Sigmoid colon (tissue), 7 donors: Measurements from ENCODE around the gene PLA1A. TPM values are rescaled to one million over a fixed set of nuclear protein-coding genes. Genes with fewer than 3 reads are reported as not detected.
A peak's percentile ranks its signal among the peaks of the same experiment; 100 is the strongest.

Source experiments
- DNase-seq: peaks from one replicate; pipeline ENCODE4 v3.0.0-alpha.2; 2019
- H3K27ac ChIP-seq, 4 donors: fragments of 200-600 bp; sonication (generic); one replicate each; pipeline ENCODE4 v1.5.1; 2016 to 2019; ENCODE audit warnings: mild to moderate bottlenecking in 1 of 4
- H3K27me3 ChIP-seq, 3 donors: fragments of 200-600 bp; sonication (generic); one replicate each; pipeline ENCODE4 v1.5.1; 2019; ENCODE audit warnings: mild to moderate bottlenecking in 1 of 3
- H3K36me3 ChIP-seq, 4 donors: fragments of 200-600 bp; sonication (generic); one replicate each; pipeline ENCODE4 v1.5.1; 2016 to 2019
- H3K4me1 ChIP-seq, 4 donors: fragments of 200-600 bp; sonication (generic); one replicate each; pipeline ENCODE4 v1.5.1; 2017 to 2019
- H3K4me3 ChIP-seq, 4 donors: fragments of 200-600 bp; sonication (generic); one replicate each; pipeline ENCODE4 v1.5.1; 2017 to 2019; ENCODE audit warnings: mild to moderate bottlenecking in 2 of 4, moderate library complexity in 1 of 4
- H3K9me3 ChIP-seq, 4 donors: fragments of 200-600 bp in 3 of 4; sonication (generic) in 3 of 4; one replicate each; pipeline versions ENCODE4 v1.5.1 to v1.6.1; 2013 to 2019
- EP300 ChIP-seq, 4 donors: sonication (generic); formaldehyde crosslinking; IDR thresholded peaks; one replicate each; pipeline ENCODE4 v1.6.1; 2017; ENCODE audit warnings: antibody characterized with exemption in 4 of 4
- POLR2A ChIP-seq, 2 donors: fragments of 450-650 bp; IDR thresholded peaks; one replicate each; pipeline ENCODE4 v1.6.1; 2016; ENCODE audit warnings: antibody characterized with exemption in 2 of 2, mild to moderate bottlenecking in 2 of 2, moderate library complexity in 2 of 2
- POLR2AphosphoS5 ChIP-seq, 4 donors: sonication (generic); formaldehyde crosslinking; IDR thresholded peaks; one replicate each; pipeline ENCODE4 v1.6.1; 2017; ENCODE audit warnings: antibody characterized with exemption in 4 of 4
- WGBS, 2 donors: extraction: QIAGEN DNeasy Blood & Tissue Kit; methylation state at CpG; one replicate each; pipeline ENCODE4 v1.1.7; 2013; 5-methylcytosine and 5-hydroxymethylcytosine counted together
- intact Hi-C: fragments of 100-400 bp; cut with DNase I; formaldehyde crosslinking; loops from one replicate; pipeline ENCODE4 v1.15.1; 2023
- polyA plus RNA-seq, 3 donors: library from polyadenylated mRNA; stranded (reverse); fragments of 200-250 nt; gene quantifications; one replicate each; pipeline ENCODE4 v1.2.3, GENCODE V29; 2013
- total RNA-seq, 4 donors: library from RNA; depleted of rRNA; stranded (reverse); fragments of >200 nt; gene quantifications; one replicate each; pipeline ENCODE4 v1.1.0, GENCODE V29; 2016
- TF ChIP-seq, protein P1 (sequence below), 4 experiments: fragments of 450-650 bp in 3 of 4; fragments of 200-600 bp in 1 of 4; IDR thresholded peaks; one replicate each; pipeline ENCODE4 v1.5.1; 2016 to 2019; ENCODE audit warnings: antibody characterized with exemption in 4 of 4, mild to moderate bottlenecking in 3 of 4, moderate library complexity in 2 of 4
- donor health status: healthy with polysubstance abuse.
- donor health status: Bipolar disorder and iron deficiency.
- donor health status: healthy.

Gene PLA1A
- total and polyA plus RNA-seq, 7 donors = 0.69 to 4.6 (median 2.1) TPM; not detected in 1

DNA sequence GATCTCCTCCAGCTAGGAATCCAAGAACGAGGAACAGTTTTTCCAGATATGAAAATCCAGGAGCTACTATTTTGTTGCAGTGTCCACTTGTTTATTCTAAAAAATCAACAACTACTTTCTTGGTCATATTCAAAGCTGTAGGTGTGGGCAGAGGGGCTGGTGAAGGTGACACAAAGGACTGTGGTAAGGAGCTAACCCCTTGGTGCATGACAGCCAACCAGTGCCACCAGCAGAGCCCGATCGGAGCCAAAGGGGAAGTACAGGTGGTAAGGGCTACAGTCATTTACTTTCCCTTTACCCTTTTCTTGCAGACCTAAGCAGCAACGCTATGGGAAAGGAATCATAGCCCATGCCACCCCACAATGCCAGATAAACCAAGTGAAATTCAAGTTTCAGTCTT, 30.7 kb downstream of the PLA1A start:
- Histone ChIP-seq H3K4me3 (no peak overlapping the region), H3K27ac (peak overlapping the region in 1 of 4 donors; percentile 50), H3K27me3 (no peaks in the 10 kb centered on the region), H3K4me1 (peaks cover 0 to 31% (median 9%) of the 10 kb centered on the region in 4 donors), H3K9me3 (no peaks in the 10 kb centered on the region), H3K36me3 (no peaks in the 10 kb centered on the region)
- no peak for TF ChIP-seq POLR2AphosphoS5 (IDR thresholded peaks at IDR 0.05)
- TF ChIP-seq, protein P1, sequence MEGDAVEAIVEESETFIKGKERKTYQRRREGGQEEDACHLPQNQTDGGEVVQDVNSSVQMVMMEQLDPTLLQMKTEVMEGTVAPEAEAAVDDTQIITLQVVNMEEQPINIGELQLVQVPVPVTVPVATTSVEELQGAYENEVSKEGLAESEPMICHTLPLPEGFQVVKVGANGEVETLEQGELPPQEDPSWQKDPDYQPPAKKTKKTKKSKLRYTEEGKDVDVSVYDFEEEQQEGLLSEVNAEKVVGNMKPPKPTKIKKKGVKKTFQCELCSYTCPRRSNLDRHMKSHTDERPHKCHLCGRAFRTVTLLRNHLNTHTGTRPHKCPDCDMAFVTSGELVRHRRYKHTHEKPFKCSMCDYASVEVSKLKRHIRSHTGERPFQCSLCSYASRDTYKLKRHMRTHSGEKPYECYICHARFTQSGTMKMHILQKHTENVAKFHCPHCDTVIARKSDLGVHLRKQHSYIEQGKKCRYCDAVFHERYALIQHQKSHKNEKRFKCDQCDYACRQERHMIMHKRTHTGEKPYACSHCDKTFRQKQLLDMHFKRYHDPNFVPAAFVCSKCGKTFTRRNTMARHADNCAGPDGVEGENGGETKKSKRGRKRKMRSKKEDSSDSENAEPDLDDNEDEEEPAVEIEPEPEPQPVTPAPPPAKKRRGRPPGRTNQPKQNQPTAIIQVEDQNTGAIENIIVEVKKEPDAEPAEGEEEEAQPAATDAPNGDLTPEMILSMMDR (IDR thresholded peaks at IDR 0.05) = no peak
- TF ChIP-seq POLR2A (IDR thresholded peaks at IDR 0.05) = no peak
- TF ChIP-seq EP300 (IDR thresholded peaks at IDR 0.05) = no peak
- DNase-seq = no peak
- WGBS, 2 donors = 63 to 82% methylated on average over 4 of the region's 4 CpGs
- intact Hi-C loops = no loop called here

DNA sequence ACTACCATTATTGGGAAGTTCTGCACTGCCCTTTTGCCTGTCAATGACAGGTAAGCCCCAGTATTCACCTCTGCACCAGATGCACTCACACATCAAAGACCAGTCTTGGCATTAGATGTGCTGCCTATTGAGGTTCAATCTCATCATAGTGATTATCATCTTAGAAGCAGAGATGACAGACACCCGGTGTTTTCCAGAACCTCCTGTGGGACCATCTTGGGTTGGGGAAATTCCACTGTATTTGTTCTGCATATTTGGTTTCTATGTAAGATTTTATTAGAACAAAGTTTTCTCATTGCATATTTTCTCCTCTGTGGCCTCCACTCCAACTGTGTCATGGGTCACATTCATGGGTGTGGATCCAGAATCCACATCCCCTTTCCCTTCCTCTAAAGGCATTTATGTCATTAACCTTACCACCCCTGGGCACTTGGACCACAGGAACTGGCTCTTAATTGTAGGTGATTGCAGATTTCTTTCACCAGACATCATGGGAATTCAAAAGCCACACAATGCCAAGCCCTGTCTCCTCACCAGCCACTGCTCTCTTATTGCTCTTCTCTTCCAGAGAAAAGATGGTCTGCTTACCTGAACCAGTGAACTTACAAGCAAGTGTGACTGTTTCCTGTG, 31.2 kb downstream of the PLA1A start:
- Histone ChIP-seq H3K36me3 (no peaks in the 10 kb centered on the region), H3K9me3 (no peaks in the 10 kb centered on the region), H3K4me3 (no peak overlapping the region), H3K27ac (peak overlapping the region in 1 of 4 donors; percentile 68), H3K4me1 (peaks cover 0 to 31% (median 9%) of the 10 kb centered on the region in 4 donors), H3K27me3 (no peaks in the 10 kb centered on the region)
- TF ChIP-seq, protein P1 (IDR thresholded peaks at IDR 0.05) = no peak
- TF ChIP-seq POLR2AphosphoS5 (IDR thresholded peaks at IDR 0.05) = peak in 2 of 4 donors; percentile 16 to 23
- no peak for DNase-seq
- intact Hi-C loops = no loop called here
- WGBS, 2 donors = 58 to 62% methylated on average over 1 of the region's 1 CpG

DNA sequence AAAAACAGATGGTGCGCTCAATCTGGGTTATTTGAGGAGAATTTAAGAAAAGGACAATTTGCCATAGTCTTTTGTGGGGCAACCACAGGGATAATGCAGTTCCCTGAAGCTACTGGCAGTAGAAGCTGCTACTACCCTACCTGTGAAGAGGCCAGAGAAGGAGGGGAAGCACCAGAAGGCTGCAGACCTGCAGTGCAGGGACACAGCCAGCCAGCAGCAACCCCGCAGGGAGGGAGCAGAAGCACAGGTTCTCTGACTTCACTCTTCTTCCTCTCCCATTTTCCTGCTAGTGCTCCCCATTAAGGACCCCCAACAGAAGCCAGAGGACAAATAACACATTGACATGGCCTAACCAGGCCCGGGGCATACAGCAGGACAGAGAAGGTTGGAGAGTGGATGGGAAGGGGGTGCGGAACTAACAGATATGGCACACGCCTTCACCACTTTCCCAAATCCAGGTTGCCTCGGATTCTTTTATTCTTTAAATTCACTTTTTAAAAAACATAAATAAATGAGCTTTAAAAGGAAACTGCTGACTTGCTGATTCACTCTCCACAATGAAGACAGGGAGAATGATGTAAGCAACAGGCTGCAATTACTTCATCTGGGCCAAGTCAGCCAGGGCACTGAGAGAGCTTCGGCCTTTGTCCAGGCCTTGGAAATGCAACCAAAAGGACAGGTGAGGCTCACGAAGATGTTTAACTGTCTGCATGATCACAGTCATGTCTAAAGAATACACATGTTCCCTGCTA, 32.6 kb downstream of the PLA1A start:
- H3K4me1 ChIP-seq = peaks cover 0 to 31% (median 9%) of the 10 kb centered on the region in 4 donors
- peak overlapping the region in 3 of 4 donors; percentile 23 to 68 (median 54) for H3K27ac ChIP-seq
- H3K9me3 ChIP-seq = no peaks in the 10 kb centered on the region
- intact Hi-C loops = loop anchor here (5.0 kb wide), 1 partner anchor 53 kb away; the partner anchor contains the start of gene ADPRH
- 81 to 89% methylated on average over 8 of the region's 8 CpGs for WGBS, 2 donors
- no peak for TF ChIP-seq POLR2AphosphoS5 (IDR thresholded peaks at IDR 0.05)
- TF ChIP-seq, protein P1 (IDR thresholded peaks at IDR 0.05) = no peak
- no peak for TF ChIP-seq POLR2A (IDR thresholded peaks at IDR 0.05)
- no peak for TF ChIP-seq EP300 (IDR thresholded peaks at IDR 0.05)
- no peak for DNase-seq
- no peak overlapping the region for H3K4me3 ChIP-seq
- no peaks in the 10 kb centered on the region for H3K27me3 ChIP-seq
- H3K36me3 ChIP-seq = no peaks in the 10 kb centered on the region

DNA sequence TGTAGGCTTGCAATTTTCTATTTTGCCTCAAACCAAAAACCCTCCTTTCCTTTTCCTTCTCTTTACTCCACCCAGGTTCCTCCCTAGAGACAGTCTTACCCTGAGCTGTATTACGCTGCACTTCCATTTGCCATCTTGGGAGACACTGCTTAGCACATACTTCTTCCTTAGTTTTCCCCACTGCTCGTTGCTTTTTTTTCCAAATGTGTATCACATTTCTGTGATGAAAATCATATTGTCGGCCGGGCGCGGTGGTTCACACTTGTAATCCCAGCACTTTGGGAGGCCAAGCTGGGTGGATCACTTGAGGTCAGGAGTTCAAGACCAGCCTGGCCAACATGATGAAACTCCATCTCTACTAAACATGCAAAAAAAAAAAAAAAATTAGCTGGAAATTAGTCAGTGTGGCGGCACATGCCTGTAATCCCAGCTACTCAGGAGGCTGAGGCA, 33.2 kb downstream of the PLA1A start:
- no peaks in the 10 kb centered on the region for H3K9me3 ChIP-seq
- no peak overlapping the region for H3K4me3 ChIP-seq
- no peaks in the 10 kb centered on the region for H3K27me3 ChIP-seq
- DNase-seq = no peak
- TF ChIP-seq EP300 (IDR thresholded peaks at IDR 0.05) (no peak), POLR2A (IDR thresholded peaks at IDR 0.05) (no peak)
- TF ChIP-seq, protein P1 (IDR thresholded peaks at IDR 0.05) = no peak
- H3K4me1 ChIP-seq = peaks cover 0 to 31% (median 9%) of the 10 kb centered on the region in 4 donors
- intact Hi-C loops = loop anchor here (5.0 kb wide), 1 partner anchor 54 kb away; the partner anchor contains the start of gene ADPRH
- H3K36me3 ChIP-seq = peaks cover 0 to under 1% (median 0%) of the 10 kb centered on the region in 4 donors
- H3K27ac ChIP-seq = peak overlapping the region in 2 of 4 donors; percentile 54 to 68
- WGBS, 2 donors = 89% methylated on average over 7 of the region's 7 CpGs
